Right atrium auricular region (tissue), 2 donors: Measurements from ENCODE around the gene FAM117B. TPM values are rescaled to one million over a fixed set of nuclear protein-coding genes. Genes with fewer than 3 reads are reported as not detected.
"Not testable (repeated sequence)": the region's sequence is repeated elsewhere in the genome, so short reads cannot be mapped to it uniquely, and the experiment has no call there.

Experiments used
- DNase-seq: peaks from one replicate; pipeline ENCODE4 v3.0.0-alpha.2; 2019; ENCODE audit warnings: low spot score
- H3K27ac ChIP-seq, 2 donors: fragments of 200-600 bp; sonication (generic); 1 replicate in 1 of 2; 2 replicates in 1 of 2; pipeline ENCODE4 v1.5.1; 2016 to 2019
- H3K27me3 ChIP-seq, 2 donors: fragments of 200-600 bp; sonication (generic); one replicate each; pipeline versions ENCODE4 v1.5.1 to v1.6.0; 2017 to 2019
- H3K36me3 ChIP-seq: fragments of 200-600 bp; sonication (generic); one replicate; pipeline ENCODE4 v1.5.1; 2016
- H3K4me1 ChIP-seq, 2 donors: fragments of 200-600 bp; sonication (generic); one replicate each; pipeline versions ENCODE4 v1.5.1 to v1.6.0; 2017 to 2019
- H3K4me3 ChIP-seq, 2 donors: fragments of 200-600 bp; sonication (generic); 1 replicate in 1 of 2; 2 replicates in 1 of 2; pipeline ENCODE4 v1.5.1; 2017 to 2019; ENCODE audit warnings: mild to moderate bottlenecking in 1 of 2, moderate library complexity in 1 of 2
- H3K9me3 ChIP-seq, 2 donors: fragments of 200-600 bp; sonication (generic); one replicate each; pipeline ENCODE4 v1.5.1; 2019
- CTCF ChIP-seq, 2 donors: fragments of 200-600 bp; sonication (generic); IDR thresholded peaks; one replicate each; pipeline ENCODE4 v1.5.1; 2019; ENCODE audit warnings: antibody characterized with exemption in 2 of 2
- total RNA-seq, 2 donors: library from RNA; depleted of rRNA; stranded (reverse); fragments of >200 nt; gene quantifications; one replicate each; pipeline ENCODE4 v1.1.0, GENCODE V29; 2016

Gene FAM117B
- total RNA-seq, 2 donors from 2014 or later: 3.3 to 5.2 TPM

- no peaks in the 10 kb centered on the region for H3K9me3 ChIP-seq
- peaks cover 0 to 18% of the 10 kb centered on the region in 2 donors for H3K4me1 ChIP-seq
- no peaks in the 10 kb centered on the region for H3K36me3 ChIP-seq
- no peak overlapping the region for H3K4me3 ChIP-seq
- no peaks in the 10 kb centered on the region for H3K27me3 ChIP-seq
- H3K27ac ChIP-seq: no peak overlapping the region
- no peak for DNase-seq
- TF ChIP-seq CTCF (IDR thresholded peaks at IDR 0.05): no peak
These were observed 23.1 kb downstream of the FAM117B start for GRCh38 chr2:202657876-202658275.

- no peak for DNase-seq
- TF ChIP-seq CTCF (IDR thresholded peaks at IDR 0.05): no peak
- H3K27ac ChIP-seq: no peak overlapping the region
- no peaks in the 10 kb centered on the region for H3K27me3 ChIP-seq
- H3K4me1 ChIP-seq: peaks cover 0 to 11% of the 10 kb centered on the region in 2 donors
- no peak overlapping the region for H3K4me3 ChIP-seq
- no peaks in the 10 kb centered on the region for H3K36me3 ChIP-seq
- H3K9me3 ChIP-seq: no peaks in the 10 kb centered on the region
These were observed 26.0 kb downstream of the FAM117B start for GRCh38 chr2:202660796-202661195.

- H3K27me3 ChIP-seq: no peaks in the 10 kb centered on the region
- no peaks in the 10 kb centered on the region for H3K9me3 ChIP-seq
- no peak overlapping the region for H3K27ac ChIP-seq
- no peak for TF ChIP-seq CTCF (IDR thresholded peaks at IDR 0.05)
- DNase-seq: no peak
- H3K4me1 ChIP-seq: peaks cover 0 to 5% of the 10 kb centered on the region in 2 donors
- no peak overlapping the region for H3K4me3 ChIP-seq
- H3K36me3 ChIP-seq: no peaks in the 10 kb centered on the region
These were observed 35.1 kb downstream of the FAM117B start for GRCh38 chr2:202669841-202670240.

- no peaks in the 10 kb centered on the region for H3K9me3 ChIP-seq
- no peaks in the 10 kb centered on the region for H3K36me3 ChIP-seq
- DNase-seq: no peak
- TF ChIP-seq CTCF (IDR thresholded peaks at IDR 0.05): no peak
- H3K4me1 ChIP-seq: peaks cover 0 to 5% of the 10 kb centered on the region in 2 donors
- H3K27me3 ChIP-seq: no peaks in the 10 kb centered on the region
- H3K27ac ChIP-seq: no peak overlapping the region
- H3K4me3 ChIP-seq: no peak overlapping the region
These were observed 36.7 kb downstream of the FAM117B start for GRCh38 chr2:202671317-202672035.

GRCh38 chr2:202675097-202675496 is 40.3 kb downstream of the FAM117B start:
- H3K27ac ChIP-seq, H3K36me3 ChIP-seq, H3K9me3 ChIP-seq, DNase-seq, H3K4me3 ChIP-seq, H3K27me3 ChIP-seq, H3K4me1 ChIP-seq: not testable (repeated sequence)

- Histone ChIP-seq H3K9me3 (peaks cover 0 to 13% of the 10 kb centered on the region in 2 donors), H3K27ac (no peak overlapping the region), H3K36me3 (no peaks in the 10 kb centered on the region), H3K4me1 (no peaks in the 10 kb centered on the region), H3K4me3 (no peak overlapping the region), H3K27me3 (no peaks in the 10 kb centered on the region)
- TF ChIP-seq CTCF (IDR thresholded peaks at IDR 0.05): no peak
- no peak for DNase-seq
These were observed 45.2 kb downstream of the FAM117B start for GRCh38 chr2:202679980-202680379.
